ENCODE measurements around the gene ITPR3. TPM values are rescaled to one million over a fixed set of nuclear protein-coding genes. Genes with fewer than 3 reads are reported as not detected.

The ITPR3 gene
- total and polyA plus RNA-seq, 2 of the 13 experiments (the other 11 are each of a cell fraction or from before 2014, with no cell fraction given), result 3.8 to 21.4 TPM

GRCh38 chr6:33733709-33734007 lies 112.5 kb downstream of the ITPR3 start:
- Histone ChIP-seq H3K27me3 (ENCODE audit: control insufficient read depth in 1 of 2, insufficient read depth in 2 of 2, low read length in 2 of 2) (peaks cover 0 to 4% of the 10 kb centered on the region in 2 experiments; a peak in 2 of 5 replicates), H3K9ac (ENCODE audit: insufficient read depth, low read depth, low read length) (no peak overlapping the region), H3K79me2 (ENCODE audit: insufficient read depth, low read length) (no peaks in the 10 kb centered on the region), H2AFZ (ENCODE audit: low read length) (no peak overlapping the region), H3K27ac (ENCODE audit: extremely low read length, insufficient read depth, low read length) (no peak overlapping the region), H3K9me3 (ENCODE audit: low read length) (no peaks in the 10 kb centered on the region), H3K4me3 (replicated peaks in 1 of 3; ENCODE audit: insufficient read depth in 1 of 3, low read depth in 2 of 3, low read length in 3 of 3) (no peak overlapping the region), H3K4me2 (ENCODE audit: low read depth, low read length) (no peak overlapping the region), H4K20me1 (ENCODE audit: insufficient read depth, low read length) (no peaks in the 10 kb centered on the region), H3K36me3 (replicated peaks in 1 of 2; ENCODE audit: control insufficient read depth in 1 of 2, insufficient read depth in 2 of 2, low read length in 2 of 2) (no peaks in the 10 kb centered on the region), H3K4me1 (ENCODE audit: insufficient read depth, low read length) (peaks cover 15% of the 10 kb centered on the region)
- intact Hi-C loops (cut with micrococcal nuclease; ENCODE audit: unreplicated experiment), result no loop called here
- TF ChIP-seq ZNF326 (CRISPR knock-in tag; IDR thresholded peaks at IDR 0.05; ENCODE audit: borderline replicate concordance) (no peak), ESRRA (CRISPR knock-in tag; IDR thresholded peaks at IDR 0.05; ENCODE audit: low read depth) (no peak), ZNF510 (CRISPR knock-in tag; IDR thresholded peaks at IDR 0.05; ENCODE audit: low read depth) (no peak), ZNF766 (CRISPR knock-in tag; IDR thresholded peaks at IDR 0.05; ENCODE audit: borderline replicate concordance) (no peak), SYNCRIP (IDR thresholded peaks at IDR 0.05; ENCODE audit: insufficient read depth, low read depth, low read length) (no peak)
- FAIRE-seq (no peak), ATAC-seq (no peak), DNase-seq (ENCODE audit: low spot score) (no peak)
- CTCF ChIA-PET (ENCODE audit: low intra/inter-chr PET ratio, low total read pairs), result no interaction called here
- 85% methylated on average over 6 of the region's 8 CpGs for WGBS (ENCODE audit: low lambda C conversion rate)
- in situ Hi-C loops (cut with HindIII; ENCODE audit: extremely low pct_ligation_motif_present, low pct_unique_long_range_greater_than_20kb), result no loop called here
- no TSS peak for BruUV-seq (replicated peaks)
- POLR2A ChIA-PET, result no interaction called here

GRCh38 chr6:33735216-33735615 lies 114.1 kb downstream of the ITPR3 start:
- H3K27ac ChIP-seq (ENCODE audit: extremely low read length, insufficient read depth, low read length), result no peak overlapping the region
- in situ Hi-C loops (cut with HindIII; ENCODE audit: extremely low pct_ligation_motif_present, low pct_unique_long_range_greater_than_20kb) (no loop called here), intact Hi-C loops (cut with micrococcal nuclease; ENCODE audit: unreplicated experiment) (no loop called here)
- no peaks in the 10 kb centered on the region for H4K20me1 ChIP-seq (ENCODE audit: insufficient read depth, low read length)
- no peak overlapping the region for H2AFZ ChIP-seq (ENCODE audit: low read length)
- H3K79me2 ChIP-seq (ENCODE audit: insufficient read depth, low read length), result no peaks in the 10 kb centered on the region
- ChIA-PET CTCF (ENCODE audit: low intra/inter-chr PET ratio, low total read pairs) (no interaction called here), POLR2A (no interaction called here)
- ATAC-seq (peak; percentile 36), DNase-seq (ENCODE audit: low spot score) (no peak), FAIRE-seq (no peak)
- peaks cover 25% of the 10 kb centered on the region for H3K4me1 ChIP-seq (ENCODE audit: insufficient read depth, low read length)
- peaks cover 0 to 4% of the 10 kb centered on the region in 2 experiments; a peak in 2 of 5 replicates for H3K27me3 ChIP-seq (ENCODE audit: control insufficient read depth in 1 of 2, insufficient read depth in 2 of 2, low read length in 2 of 2)
- no peak overlapping the region for H3K9ac ChIP-seq (ENCODE audit: insufficient read depth, low read depth, low read length)
- H3K9me3 ChIP-seq (ENCODE audit: low read length), result no peaks in the 10 kb centered on the region
- no TSS peak for BruUV-seq (replicated peaks)
- H3K4me2 ChIP-seq (ENCODE audit: low read depth, low read length), result no peak overlapping the region
- TF ChIP-seq CTCF (CRISPR knock-in tag; IDR thresholded peaks at IDR 0.05) (peak; percentile 25; the same call in 1 of the 2 replicates), HNF4A (CRISPR knock-in tag; IDR thresholded peaks at IDR 0.05) (0 out of 2 replicates have a peak, but pooled peaks have one; percentile 15), ZBTB43 (CRISPR knock-in tag; conservative IDR thresholded peaks at IDR 0.05) (no peak)
- TF ChIP-seq, protein P1, sequence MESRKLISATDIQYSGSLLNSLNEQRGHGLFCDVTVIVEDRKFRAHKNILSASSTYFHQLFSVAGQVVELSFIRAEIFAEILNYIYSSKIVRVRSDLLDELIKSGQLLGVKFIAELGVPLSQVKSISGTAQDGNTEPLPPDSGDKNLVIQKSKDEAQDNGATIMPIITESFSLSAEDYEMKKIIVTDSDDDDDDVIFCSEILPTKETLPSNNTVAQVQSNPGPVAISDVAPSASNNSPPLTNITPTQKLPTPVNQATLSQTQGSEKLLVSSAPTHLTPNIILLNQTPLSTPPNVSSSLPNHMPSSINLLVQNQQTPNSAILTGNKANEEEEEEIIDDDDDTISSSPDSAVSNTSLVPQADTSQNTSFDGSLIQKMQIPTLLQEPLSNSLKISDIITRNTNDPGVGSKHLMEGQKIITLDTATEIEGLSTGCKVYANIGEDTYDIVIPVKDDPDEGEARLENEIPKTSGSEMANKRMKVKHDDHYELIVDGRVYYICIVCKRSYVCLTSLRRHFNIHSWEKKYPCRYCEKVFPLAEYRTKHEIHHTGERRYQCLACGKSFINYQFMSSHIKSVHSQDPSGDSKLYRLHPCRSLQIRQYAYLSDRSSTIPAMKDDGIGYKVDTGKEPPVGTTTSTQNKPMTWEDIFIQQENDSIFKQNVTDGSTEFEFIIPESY (CRISPR knock-in tag; IDR thresholded peaks at IDR 0.05), result peak; percentile 34; the same call in 1 of the 2 replicates
- H3K4me3 ChIP-seq (replicated peaks in 1 of 3; ENCODE audit: insufficient read depth in 1 of 3, low read depth in 2 of 3, low read length in 3 of 3), result no peak overlapping the region
- no peaks in the 10 kb centered on the region for H3K36me3 ChIP-seq (replicated peaks in 1 of 2; ENCODE audit: control insufficient read depth in 1 of 2, insufficient read depth in 2 of 2, low read length in 2 of 2)
- WGBS (ENCODE audit: low lambda C conversion rate), result 68% methylated on average over 15 of the region's 18 CpGs

Data from HepG2 (cell line).